Tibial artery (tissue), 4 donors: Measurements from ENCODE around the gene MAPK8.

Experiments
- DNase-seq, 2 donors: peaks; one replicate each; pipeline ENCODE4 v3.0.0-alpha.2; 2019
- H3K27ac ChIP-seq, 2 donors: fragments of 200-600 bp; sonication (generic) in 1 of 2; 1 replicate in 1 of 2; 2 replicates in 1 of 2; pipeline ENCODE4 v1.5.1; 2018 to 2019; ENCODE audit warnings: mild to moderate bottlenecking in 1 of 2
- H3K27me3 ChIP-seq, 2 donors: fragments of 200-600 bp; sonication (generic) in 1 of 2; one replicate each; pipeline versions ENCODE4 v1.5.1 to v1.6.0; 2016 to 2019
- H3K36me3 ChIP-seq, 3 donors: fragments of 200-600 bp; sonication (generic) in 2 of 3; one replicate each; pipeline ENCODE4 v1.5.1; 2016 to 2019; ENCODE audit warnings: mild to moderate bottlenecking in 2 of 3
- H3K4me1 ChIP-seq, 4 donors: fragments of 200-600 bp; sonication (generic) in 2 of 4; 1 replicate in 3 of 4; 2 replicates in 1 of 4; pipeline ENCODE4 v1.5.1; 2016 to 2019
- H3K4me3 ChIP-seq, 2 donors: fragments of 200-600 bp; sonication (generic) in 1 of 2; 1 replicate in 1 of 2; 2 replicates in 1 of 2; pipeline ENCODE4 v1.5.1; 2018 to 2019; ENCODE audit warnings: mild to moderate bottlenecking in 2 of 2
- H3K9me3 ChIP-seq, 3 donors: fragments of 200-600 bp; sonication (generic) in 1 of 3; one replicate each; pipeline ENCODE4 v1.5.1; 2016 to 2019
- CTCF ChIP-seq, 2 experiments: fragments of 200-600 bp in 1 of 2; fragments of 450-650 bp in 1 of 2; IDR thresholded peaks; one replicate each; pipeline ENCODE4 v1.5.1; 2017 to 2019; ENCODE audit warnings: antibody characterized with exemption in 2 of 2, mild to moderate bottlenecking in 1 of 2, moderate library complexity in 1 of 2
- intact Hi-C: fragments of 100-400 bp; cut with DNase I; formaldehyde crosslinking; loops from one replicate; pipeline ENCODE4 v1.15.0; 2023; ENCODE audit warnings: low total_unique reads

The MAPK8 gene

GRCh38 chr10:48306265-48306869 lies at the start of gene MAPK8:
Gene MAPK8 (plus strand): TSS chr10:48306677. CDS start chr10:48401661, 94,984 bp downstream.
- Histone ChIP-seq H3K36me3 (no peaks in the 10 kb centered on the region), H3K27me3 (no peaks in the 10 kb centered on the region), H3K4me1 (peaks cover 0 to 19% (median 10%) of the 10 kb centered on the region in 4 donors), H3K4me3 (peak within 1 kb of the TSS; percentile 89 to 100), H3K9me3 (no peaks in the 10 kb centered on the region), H3K27ac (peak within 1 kb of the TSS; percentile 96)
- peak; percentile 80 to 94 for DNase-seq
- TF ChIP-seq CTCF (IDR thresholded peaks at IDR 0.05): no peak
- intact Hi-C loops: no loop called here

- intact Hi-C loops: no loop called here
- TF ChIP-seq CTCF (IDR thresholded peaks at IDR 0.05): no peak
- peaks cover 0 to 3% of the 10 kb centered on the region in 2 donors for H3K27me3 ChIP-seq
- H3K27ac ChIP-seq: no peak overlapping the region
- DNase-seq: no peak
- H3K9me3 ChIP-seq: no peaks in the 10 kb centered on the region
- H3K4me3 ChIP-seq: no peak overlapping the region
- H3K36me3 ChIP-seq: no peaks in the 10 kb centered on the region
- H3K4me1 ChIP-seq: no peaks in the 10 kb centered on the region
These were observed 49.0 kb upstream of the MAPK8 start for GRCh38 chr10:48257407-48257961.

GRCh38 chr10:48258105-48258504 lies 48.4 kb upstream of the MAPK8 start:
- intact Hi-C loops: no loop called here
- Histone ChIP-seq H3K9me3 (no peaks in the 10 kb centered on the region), H3K27me3 (peaks cover 0 to 3% of the 10 kb centered on the region in 2 donors)

DNA sequence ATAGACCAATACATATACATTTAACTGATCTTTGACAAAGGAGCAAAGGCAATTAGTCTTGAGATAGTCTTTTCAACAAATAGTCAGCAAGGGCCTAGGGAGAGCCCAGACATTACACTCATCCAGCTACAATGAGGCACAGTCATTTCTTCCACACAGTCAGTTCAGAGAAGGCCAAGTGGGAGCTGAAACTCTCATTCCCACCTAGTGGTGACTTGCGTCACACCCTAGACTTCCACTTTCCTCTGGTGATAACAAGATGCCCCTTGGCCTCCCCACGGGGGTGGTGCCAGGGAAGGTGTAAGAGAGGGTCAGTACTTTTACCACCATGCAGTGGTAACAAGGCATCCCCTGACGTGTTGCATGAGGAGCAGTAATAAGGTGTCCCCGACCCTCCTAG lies 39.9 kb upstream of the MAPK8 start:
- Histone ChIP-seq H3K4me1 (no peaks in the 10 kb centered on the region), H3K27ac (no peak overlapping the region), H3K36me3 (no peaks in the 10 kb centered on the region), H3K9me3 (no peaks in the 10 kb centered on the region), H3K4me3 (no peak overlapping the region), H3K27me3 (no peaks in the 10 kb centered on the region)
- intact Hi-C loops: loop anchor here (5.0 kb wide), 1 partner anchor 1271 kb away; the partner anchor contains the start of gene ERCC6
- no peak for DNase-seq
- TF ChIP-seq CTCF (IDR thresholded peaks at IDR 0.05): no peak

More at GRCh38 chr10:48258105-48258504, 48.4 kb upstream of the MAPK8 start:
- Histone ChIP-seq H3K27ac (no peak overlapping the region), H3K36me3 (no peaks in the 10 kb centered on the region), H3K4me3 (no peak overlapping the region), H3K4me1 (no peaks in the 10 kb centered on the region)
- no peak for TF ChIP-seq CTCF (IDR thresholded peaks at IDR 0.05)
- DNase-seq: no peak

DNA sequence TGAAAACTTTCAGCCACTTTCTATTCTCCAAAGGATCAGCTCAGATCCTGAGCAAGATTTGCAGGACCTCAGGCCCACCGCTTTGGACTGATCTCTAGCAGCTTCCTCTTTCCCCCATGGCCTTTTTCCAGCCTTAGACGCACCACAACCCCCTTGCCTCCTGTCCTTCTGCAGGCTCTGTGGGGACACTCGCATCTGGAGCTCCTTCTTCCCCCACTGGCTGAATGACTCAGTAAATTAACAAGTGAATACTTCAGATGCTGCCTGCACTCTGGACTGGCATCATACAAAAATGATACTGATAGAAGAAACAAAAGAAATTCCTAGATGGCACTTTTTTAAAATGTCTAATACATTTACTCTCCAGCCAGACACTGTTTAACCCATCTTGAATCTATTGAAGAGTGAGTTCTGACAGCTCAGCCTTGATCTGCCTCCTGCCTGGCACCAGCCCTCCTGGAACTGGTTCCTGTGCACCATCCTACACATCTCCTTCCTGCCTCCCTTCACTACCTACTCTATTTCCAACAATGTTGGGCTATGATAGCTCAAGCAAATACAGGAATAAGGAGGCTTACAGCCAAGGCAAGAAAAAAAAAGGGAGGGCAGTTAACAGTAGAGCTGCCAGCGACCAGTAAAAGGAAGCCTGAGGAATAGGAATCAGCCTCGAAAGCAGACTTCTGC lies 35.3 kb upstream of the MAPK8 start:
- no peaks in the 10 kb centered on the region for H3K27me3 ChIP-seq
- no peak for TF ChIP-seq CTCF (IDR thresholded peaks at IDR 0.05)
- intact Hi-C loops: no loop called here
- no peaks in the 10 kb centered on the region for H3K9me3 ChIP-seq
- H3K4me3 ChIP-seq: no peak overlapping the region
- no peaks in the 10 kb centered on the region for H3K36me3 ChIP-seq
- H3K27ac ChIP-seq: no peak overlapping the region
- H3K4me1 ChIP-seq: no peaks in the 10 kb centered on the region
- DNase-seq: no peak
